ENCODE measurements around the gene SLCO3A1. TPM values are rescaled to one million over a fixed set of nuclear protein-coding genes. Genes with fewer than 3 reads are reported as not detected.
A peak's percentile ranks its signal among the peaks of the same experiment; 100 is the strongest.

The SLCO3A1 gene
- total and polyA plus RNA-seq, 12 donors: 33.9 to 57.2 (median 46.4) TPM

GRCh38 chr15:91916051-91916450 lies 62.5 kb downstream of the SLCO3A1 start:
- DNase-seq: no peak
- H3K27me3 ChIP-seq: no peaks in the 10 kb centered on the region
- WGBS, 2 donors: 97 to 98% methylated on average over 48 of the region's 48 CpGs
- H3K36me3 ChIP-seq: peaks cover 0 to 20% (median 10%) of the 10 kb centered on the region in 9 donors
- H3K4me3 ChIP-seq: no peak overlapping the region
- no peak overlapping the region for H3K27ac ChIP-seq
- peaks cover 19 to 77% (median 57%) of the 10 kb centered on the region in 9 donors for H3K4me1 ChIP-seq
- intact Hi-C loops (cut with DNase I): loop anchor here in 1 of 10 donors (5.0 kb wide), 1 partner anchor 44 kb away; no protein-coding TSS in a partner anchor
- no peaks in the 10 kb centered on the region for H3K9me3 ChIP-seq
- ATAC-seq: no peak
- no peak for TF ChIP-seq CTCF (IDR thresholded peaks at IDR 0.05)

DNA sequence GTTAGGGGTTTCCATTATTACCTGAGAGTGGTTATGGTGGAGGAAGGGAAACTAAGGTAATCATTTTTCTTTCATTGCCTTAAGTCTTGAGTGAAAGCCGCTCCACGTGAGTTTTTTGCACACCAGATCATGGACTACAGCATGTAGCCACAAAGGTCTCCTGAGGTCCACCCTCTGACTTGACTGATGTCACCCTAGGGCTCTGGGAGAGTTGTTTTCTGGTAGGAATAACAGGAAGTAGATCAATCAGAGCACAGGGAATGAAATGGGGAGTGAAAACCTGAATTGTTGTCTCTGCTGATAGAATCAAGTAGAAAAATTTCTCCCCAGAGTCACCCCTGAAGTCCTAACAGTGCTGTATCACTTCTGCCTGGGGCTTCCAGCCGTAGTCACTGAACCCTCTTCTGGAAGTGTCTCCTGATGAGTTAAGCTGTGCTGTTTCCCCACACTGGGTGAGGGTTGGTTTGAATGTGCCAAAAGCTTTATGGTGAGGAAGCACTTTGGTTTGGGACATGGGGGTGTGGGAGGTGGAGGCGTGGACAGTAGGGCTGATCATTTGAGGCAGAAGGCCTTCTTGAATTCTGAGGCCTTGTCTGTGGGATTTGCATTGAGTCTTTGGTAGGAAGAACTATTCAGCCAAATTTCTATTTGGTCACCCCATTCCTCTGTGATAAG lies 64.3 kb downstream of the SLCO3A1 start:
- 81 to 85% methylated on average over 4 of the region's 4 CpGs for WGBS, 2 donors
- DNase-seq (no peak), ATAC-seq (no peak)
- Histone ChIP-seq H3K4me1 (peaks cover 31 to 86% (median 69%) of the 10 kb centered on the region in 9 donors), H3K4me3 (no peak overlapping the region), H3K9me3 (no peaks in the 10 kb centered on the region), H3K36me3 (peaks cover 0 to 20% (median 10%) of the 10 kb centered on the region in 9 donors), H3K27ac (peak overlapping the region in 5 of 10 donors; percentile 17 to 70 (median 66)), H3K27me3 (no peaks in the 10 kb centered on the region)
- intact Hi-C loops (cut with DNase I): loop anchor here in 1 of 10 donors (5.0 kb wide), 1 partner anchor 46 kb away; no protein-coding TSS in a partner anchor
- TF ChIP-seq CTCF (IDR thresholded peaks at IDR 0.05): no peak

- peaks cover 25 to 86% (median 68%) of the 10 kb centered on the region in 9 donors for H3K4me1 ChIP-seq
- H3K36me3 ChIP-seq: peaks cover 0 to 20% (median 10%) of the 10 kb centered on the region in 9 donors
- DNase-seq: peak; percentile 51 to 56
- H3K9me3 ChIP-seq: no peaks in the 10 kb centered on the region
- peak in 7 of 8 donors; percentile 56 to 92 (median 69) for ATAC-seq
- H3K27me3 ChIP-seq: no peaks in the 10 kb centered on the region
- H3K27ac ChIP-seq: peak overlapping the region in 9 of 10 donors; percentile 22 to 70 (median 60)
- 57 to 66% methylated on average over 15 of the region's 15 CpGs for WGBS, 2 donors
- intact Hi-C loops (cut with DNase I): loop anchor here in 1 of 10 donors (5.0 kb wide), 1 partner anchor 47 kb away; no protein-coding TSS in a partner anchor
- TF ChIP-seq CTCF (IDR thresholded peaks at IDR 0.05): no peak
- H3K4me3 ChIP-seq: no peak overlapping the region
These were observed 65.6 kb downstream of the SLCO3A1 start for GRCh38 chr15:91919014-91919534.

DNA sequence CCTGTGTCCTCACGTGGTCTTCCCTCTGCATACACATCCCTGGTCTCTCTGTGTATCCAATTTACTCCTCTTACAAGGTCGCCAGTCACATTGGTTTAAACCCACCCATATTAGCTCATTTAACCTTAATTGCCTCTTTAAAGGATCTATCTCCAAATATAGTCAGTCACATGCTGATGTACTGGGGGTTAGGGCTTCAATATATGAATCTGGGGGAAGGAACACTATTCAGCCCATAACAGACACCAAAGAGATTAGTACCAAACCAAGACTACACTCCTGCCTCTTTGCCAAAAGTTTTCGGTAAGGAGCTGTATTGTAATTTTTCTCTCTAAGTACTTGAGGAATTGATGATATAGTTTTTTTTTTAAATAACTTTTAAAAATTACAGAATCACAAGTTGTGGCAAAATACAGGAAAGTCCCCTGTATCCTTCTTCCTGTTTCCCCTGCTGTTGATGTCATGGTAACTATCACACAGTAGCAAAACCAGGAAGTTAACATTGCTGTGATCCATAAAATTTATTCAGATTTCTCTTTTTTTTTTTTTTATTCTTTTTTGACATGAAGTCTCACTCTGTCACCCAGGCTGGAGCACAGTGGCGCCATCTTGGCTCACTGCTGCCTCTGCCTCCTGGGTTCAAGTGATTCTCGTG lies 67.8 kb downstream of the SLCO3A1 start:
- peak in 5 of 8 donors; percentile 21 to 67 (median 34) for ATAC-seq
- 70 to 76% methylated on average over 5 of the region's 5 CpGs for WGBS, 2 donors
- H3K27ac ChIP-seq: peak overlapping the region in 9 of 10 donors; percentile 40 to 82 (median 57)
- intact Hi-C loops (cut with DNase I): loop anchor here in 1 of 10 donors (5.0 kb wide), 1 partner anchor 34 kb away; no protein-coding TSS in a partner anchor
- TF ChIP-seq CTCF (IDR thresholded peaks at IDR 0.05): no peak
- no peak for DNase-seq
- H3K27me3 ChIP-seq: no peaks in the 10 kb centered on the region
- peak overlapping the region in 2 of 10 donors; percentile 9 to 11 for H3K4me3 ChIP-seq
- H3K4me1 ChIP-seq: peaks cover 27 to 91% (median 85%) of the 10 kb centered on the region in 9 donors
- no peaks in the 10 kb centered on the region for H3K9me3 ChIP-seq
- H3K36me3 ChIP-seq: peaks cover 0 to 12% (median 7%) of the 10 kb centered on the region in 9 donors

Measured in heart right ventricle (tissue), 16 donors.